HCT116 (cell line): ENCODE data around the gene GALNS. TPM values are rescaled to one million over a fixed set of nuclear protein-coding genes. Genes with fewer than 3 reads are reported as not detected.

ENCODE experiments used
- ATAC-seq: fragments of 200-7000 bp; cut with Tn5 transposase; 2 replicates; pipeline ENCODE4 v1.9.1; 2020; ENCODE audit warnings: mild to moderate bottlenecking, moderate library complexity
- BruUV-seq: library from RNA; stranded (reverse); fragments of 400-500 nt; replicated peaks from 2 replicates; lab custom pipeline; 2021; lab: Mats Ljungman, UMichigan
- CTCF ChIA-PET: fragments of 300-600 bp; sonication (Branson Sonifier 250); formaldehyde crosslinking; loops from one replicate; lab custom pipeline; 2021; ENCODE audit warnings: antibody characterized with exemption; lab: Charles Lee
- POLR2A ChIA-PET: fragments of 300-600, 350-600 bp; sonication (Branson Sonifier 250); formaldehyde crosslinking; loops from one replicate; lab custom pipeline; 2021; ENCODE audit warnings: antibody characterized with exemption; lab: Charles Lee
- RAD21 ChIA-PET, 2 experiments: fragments of 300-600 bp; sonication (Branson Sonifier 250); formaldehyde crosslinking; loops; one replicate each; lab custom pipeline; 2023; ENCODE audit warnings: low total read pairs in 2 of 2; ENCODE audit not compliant: uncharacterized antibody in 2 of 2, unreplicated experiment in 2 of 2, low non-redundant PET in 1 of 2; lab: Charles Lee
- DNase-seq: peaks from one replicate; pipeline ENCODE4 v3.0.0-alpha.2; 2010; ENCODE audit warnings: low read depth, low spot score
- H2AFZ ChIP-seq: fragments of 200-600 bp; shearing (Covaris generic), sonication (generic); 2 replicates; pipeline ENCODE4 v1.6.1; 2017; ENCODE audit warnings: low read depth, mixed run types, mixed read lengths, antibody characterized with exemption, low read length; ENCODE audit not compliant: poor library complexity, severe bottlenecking
- H3K27ac ChIP-seq: 2 replicates; pipeline ENCODE4 v1.5.1; 2012; ENCODE audit warnings: low read depth, low read length
- H3K27me3 ChIP-seq: fragments of 200-600 bp; sonication (generic); 2 replicates; pipeline ENCODE4 v1.6.1; 2016; ENCODE audit warnings: mixed run types, low read length, mixed read lengths; ENCODE audit not compliant: insufficient read depth
- H3K36me3 ChIP-seq, 2 experiments: fragments of 200-500 bp in 1 of 2; fragments of 200-600 bp in 1 of 2; sonication (Bioruptor generic) in 1 of 2; sonication (generic) in 1 of 2; 2 replicates each; pipeline versions ENCODE4 v1.5.1 to v1.6.1; 2014 to 2016; ENCODE audit warnings: low read length in 2 of 2, inconsistent platforms in 1 of 2, mixed read lengths in 1 of 2, mixed run types in 1 of 2; ENCODE audit not compliant: insufficient read depth in 2 of 2, control insufficient read depth in 1 of 2
- H3K4me1 ChIP-seq, 2 experiments: fragments of 200-600 bp in 1 of 2; sonication (generic) in 1 of 2; 2 replicates each; pipeline versions ENCODE4 v1.5.1 to v1.6.1; 2012 to 2017; ENCODE audit warnings: low read length in 2 of 2, inconsistent platforms in 1 of 2, mild to moderate bottlenecking in 1 of 2, mixed read lengths in 1 of 2, mixed run types in 1 of 2, moderate library complexity in 1 of 2; ENCODE audit not compliant: insufficient read depth in 2 of 2, control insufficient read depth in 1 of 2
- H3K4me2 ChIP-seq: fragments of 200-600 bp; sonication (generic); 2 replicates; pipeline ENCODE4 v1.6.1; 2017; ENCODE audit warnings: mixed run types, low read length, mixed read lengths
- H3K4me3 ChIP-seq, 2 experiments: fragments of 200-600 bp in 1 of 2; sonication (generic) in 1 of 2; replicated peaks in 1 of 2; 2 replicates each; pipeline ENCODE4 v1.5.1; 2011 to 2016; ENCODE audit warnings: low read length in 2 of 2, control low read depth in 1 of 2, low read depth in 1 of 2, mild to moderate bottlenecking in 1 of 2, mixed read lengths in 1 of 2, mixed run types in 1 of 2
- H3K79me2 ChIP-seq: fragments of 200-600 bp; sonication (generic); 2 replicates; pipeline ENCODE4 v1.6.1; 2017; ENCODE audit warnings: mild to moderate bottlenecking, mixed run types, low read length, moderate library complexity, mixed read lengths; ENCODE audit not compliant: insufficient read depth
- H3K9ac ChIP-seq: fragments of 200-600 bp; sonication (generic); 2 replicates; pipeline ENCODE4 v1.6.1; 2016; ENCODE audit warnings: low read length, mixed read lengths
- H3K9me2 ChIP-seq: fragments of 200-600 bp; sonication (generic), shearing (Covaris generic); 2 replicates; pipeline ENCODE4 v1.6.1; 2017; ENCODE audit warnings: mixed run types, mild to moderate bottlenecking, moderate library complexity; ENCODE audit not compliant: insufficient read depth
- H3K9me3 ChIP-seq, 2 experiments: fragments of 200-500 bp in 1 of 2; fragments of 200-600 bp in 1 of 2; sonication (Bioruptor generic) in 1 of 2; sonication (generic) in 1 of 2; 2 replicates each; pipeline ENCODE4 v1.6.1; 2014 to 2017; ENCODE audit warnings: low read length in 2 of 2, mixed read lengths in 2 of 2, inconsistent platforms in 1 of 2, low read depth in 1 of 2, mild to moderate bottlenecking in 1 of 2, mixed run types in 1 of 2, moderate library complexity in 1 of 2; ENCODE audit not compliant: control insufficient read depth in 1 of 2, insufficient read depth in 1 of 2
- H4K20me1 ChIP-seq: fragments of 200-600 bp; sonication (generic), shearing (Covaris generic); 2 replicates; pipeline ENCODE4 v1.6.1; 2017; ENCODE audit warnings: mixed run types, mild to moderate bottlenecking, moderate library complexity; ENCODE audit not compliant: insufficient read depth
- EGR1 ChIP-seq: IDR thresholded peaks from 2 replicates; pipeline ENCODE4 v1.6.1; 2012; ENCODE audit warnings: low read depth
- POLR2AphosphoS5 ChIP-seq: IDR thresholded peaks from 2 replicates; pipeline ENCODE4 v1.6.1; 2011; ENCODE audit warnings: mild to moderate bottlenecking, low read depth, low read length, moderate library complexity
- RAD21 ChIP-seq: IDR thresholded peaks from 2 replicates; pipeline ENCODE4 v1.6.1; 2012; ENCODE audit warnings: low read depth, mild to moderate bottlenecking
- SP1 ChIP-seq: IDR thresholded peaks from 2 replicates; pipeline ENCODE4 v1.6.1; 2012; ENCODE audit warnings: low read depth
- SRF ChIP-seq: IDR thresholded peaks from 2 replicates; pipeline ENCODE4 v1.6.1; 2012; ENCODE audit warnings: low read depth
- TCF7L2 ChIP-seq: IDR thresholded peaks from 2 replicates; pipeline ENCODE4 v1.7.0; 2011; ENCODE audit warnings: borderline replicate concordance, inconsistent platforms; ENCODE audit not compliant: insufficient read depth, insufficient read length; ENCODE audit errors: extremely low read depth
- ZFX ChIP-seq: fragments of 450-650 bp; IDR thresholded peaks from 2 replicates; pipeline ENCODE4 v1.6.1; 2017
- intact Hi-C: fragments of 100-400 bp; cut with micrococcal nuclease; formaldehyde crosslinking; loops from 2 replicates; pipeline ENCODE4 v1.10.0; 2022
- total RNA-seq: library from RNA; stranded (reverse); gene quantifications from one replicate; pipeline ENCODE4 v1.2.1, GENCODE V29; 2021; ENCODE audit not compliant: unreplicated experiment
- TF ChIP-seq, protein P1 (sequence below): IDR thresholded peaks from 2 replicates; pipeline ENCODE4 v1.6.1; 2012
- TF ChIP-seq, protein P2 (sequence below): IDR thresholded peaks from 2 replicates; pipeline ENCODE4 v1.6.1; 2012

The GALNS gene
- total RNA-seq, 1 experiment from 2014 or later, result 44.6 TPM

GRCh38 chr16:88792078-88792550 lies 64.6 kb downstream of the GALNS start:
- Histone ChIP-seq H3K4me3 (no peak overlapping the region), H3K36me3 (no peaks in the 10 kb centered on the region), H3K9me2 (no peaks in the 10 kb centered on the region), H2AFZ (no peak overlapping the region), H3K9ac (no peak overlapping the region), H3K4me1 (peaks cover 3 to 11% of the 10 kb centered on the region in 2 experiments; a peak in 2 of 4 replicates), H3K79me2 (no peaks in the 10 kb centered on the region), H3K27me3 (no peaks in the 10 kb centered on the region), H4K20me1 (no peaks in the 10 kb centered on the region), H3K4me2 (no peak overlapping the region), H3K9me3 (no peaks in the 10 kb centered on the region), H3K27ac (no peak overlapping the region; the same call in 1 of the 2 replicates)
- TF ChIP-seq TCF7L2 (no peak), SRF (no peak), SP1 (no peak), EGR1 (no peak), ZFX (no peak), RAD21 (no peak), POLR2AphosphoS5 (no peak)
- TF ChIP-seq, protein P1, sequence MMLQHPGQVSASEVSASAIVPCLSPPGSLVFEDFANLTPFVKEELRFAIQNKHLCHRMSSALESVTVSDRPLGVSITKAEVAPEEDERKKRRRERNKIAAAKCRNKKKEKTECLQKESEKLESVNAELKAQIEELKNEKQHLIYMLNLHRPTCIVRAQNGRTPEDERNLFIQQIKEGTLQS, result no peak
- TF ChIP-seq, protein P2, sequence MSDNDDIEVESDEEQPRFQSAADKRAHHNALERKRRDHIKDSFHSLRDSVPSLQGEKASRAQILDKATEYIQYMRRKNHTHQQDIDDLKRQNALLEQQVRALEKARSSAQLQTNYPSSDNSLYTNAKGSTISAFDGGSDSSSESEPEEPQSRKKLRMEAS, result no peak
- BruUV-seq, result no TSS peak
- ChIA-PET RAD21 (interaction anchor here in 1 of 2 experiments (0.6 kb wide), 1 partner anchor 156 kb away, joined by 3 read pairs; no protein-coding TSS in a partner anchor), POLR2A (interaction anchor here (0.9 to 1.6 kb wide), 2 partner anchors 9 to 11 kb away, joined by 4 read pairs; no protein-coding TSS in a partner anchor), CTCF (interaction anchor here (2.8 kb wide), 1 partner anchor 55 kb away, joined by 10 read pairs; no protein-coding TSS in a partner anchor)
- ATAC-seq (no peak), DNase-seq (no peak)
- intact Hi-C loops, result no loop called here
